Upper lobe of right lung (tissue), 1 donor: ENCODE results near the gene LONP2. TPM values are rescaled to one million over a fixed set of nuclear protein-coding genes. Genes with fewer than 3 reads are reported as not detected.

Source experiments
- ATAC-seq: fragments of 200-7000 bp; cut with Tn5 transposase; one replicate; pipeline ENCODE4 v1.9.1; 2020; ENCODE audit warnings: mild to moderate bottlenecking, moderate library complexity
- DNase-seq: peaks from one replicate; pipeline ENCODE4 v3.0.0-alpha.2; 2020
- H3K27ac ChIP-seq: fragments of 200-600 bp; one replicate; pipeline ENCODE4 v1.8.0; 2022
- H3K27me3 ChIP-seq: fragments of 200-600 bp; one replicate; pipeline ENCODE4 v1.8.0; 2022; ENCODE audit warnings: mild to moderate bottlenecking
- H3K36me3 ChIP-seq: fragments of 200-600 bp; one replicate; pipeline ENCODE4 v1.8.0; 2022
- H3K4me1 ChIP-seq: fragments of 200-600 bp; one replicate; pipeline ENCODE4 v1.8.0; 2022
- H3K4me3 ChIP-seq: fragments of 200-600 bp; one replicate; pipeline ENCODE4 v1.8.0; 2022; ENCODE audit warnings: mild to moderate bottlenecking
- H3K9me3 ChIP-seq: fragments of 200-600 bp; one replicate; pipeline ENCODE4 v1.8.0; 2022
- CTCF ChIP-seq: fragments of 200-600 bp; IDR thresholded peaks from one replicate; pipeline ENCODE4 v1.8.0; 2022; ENCODE audit warnings: antibody characterized with exemption
- intact Hi-C: fragments of 100-400 bp; cut with DNase I; formaldehyde crosslinking; loops from one replicate; pipeline ENCODE4 v1.11.0; 2022
- total RNA-seq: library from RNA; stranded (reverse); fragmentation: NEBNext Ultra II Directional; extraction: Animal tissue kit (Norgen Biotek cat#: 25700); gene quantifications from one replicate; pipeline ENCODE4 v1.2.1, GENCODE V29; 2021
- donor health status: DM: no; HTN: yes; CAD: no; lungs with severe emphysema.

The LONP2 gene
- total RNA-seq, 1 donor from 2014 or later: 63.3 TPM

GRCh38 chr16:48244863-48245195 lies 729 bp downstream of the LONP2 start:
- peaks cover 23% of the 10 kb centered on the region for H3K4me1 ChIP-seq
- H3K27me3 ChIP-seq: no peaks in the 10 kb centered on the region
- no peak for TF ChIP-seq CTCF
- H3K27ac ChIP-seq: peak overlapping the region; percentile 91
- peak overlapping the region; percentile 96 for H3K4me3 ChIP-seq
- no peaks in the 10 kb centered on the region for H3K9me3 ChIP-seq
- ATAC-seq (no peak), DNase-seq (no peak)
- no peaks in the 10 kb centered on the region for H3K36me3 ChIP-seq
- intact Hi-C loops: no loop called here

GRCh38 chr16:48246066-48246465 lies 2.0 kb downstream of the LONP2 start:
- Histone ChIP-seq H3K27me3 (no peaks in the 10 kb centered on the region), H3K27ac (no peak overlapping the region), H3K36me3 (no peaks in the 10 kb centered on the region), H3K9me3 (no peaks in the 10 kb centered on the region), H3K4me3 (peak overlapping the region; percentile 96), H3K4me1 (peaks cover 23% of the 10 kb centered on the region)
- no peak for ATAC-seq
- DNase-seq: no peak
- TF ChIP-seq CTCF: no peak
- intact Hi-C loops: no loop called here

DNA sequence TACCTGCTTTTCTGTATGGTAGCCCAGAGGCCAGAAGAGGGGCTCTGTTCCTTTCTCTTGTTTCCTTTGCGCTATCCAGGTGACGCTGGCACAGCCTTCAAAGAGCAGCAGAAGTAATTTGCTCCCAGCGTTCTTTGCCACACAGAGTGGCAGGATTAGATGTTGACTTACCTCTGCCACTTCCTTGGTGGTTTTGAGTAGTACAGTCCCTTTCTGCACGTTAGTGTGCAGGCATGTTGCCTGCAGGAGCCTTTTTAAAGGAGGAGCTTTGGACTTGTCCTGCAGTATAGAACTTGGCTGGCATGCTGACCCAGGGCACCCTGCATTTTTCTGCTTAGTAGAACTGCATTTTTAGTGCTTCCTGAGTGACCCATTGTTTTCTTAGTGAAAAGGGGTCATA lies 3.2 kb downstream of the LONP2 start, which contains the start of gene ABCC11:
ABCC11 (minus strand) TSS at position 229 of the 400 bp plus-strand sequence. CDS start 15,618 bp downstream, outside the sequence.
- Histone ChIP-seq H3K9me3 (no peaks in the 10 kb centered on the region), H3K27ac (no peak within 1 kb of the TSS), H3K4me1 (peaks cover 24% of the 10 kb centered on the region), H3K4me3 (no peak within 1 kb of the TSS), H3K27me3 (no peaks in the 10 kb centered on the region), H3K36me3 (peaks cover 3% of the 10 kb centered on the region)
- DNase-seq (no peak), ATAC-seq (peak; percentile 5)
- intact Hi-C loops: no loop called here
- no peak for TF ChIP-seq CTCF

GRCh38 chr16:48250520-48251278 lies 6.6 kb downstream of the LONP2 start:
- H3K4me1 ChIP-seq: peaks cover 16% of the 10 kb centered on the region
- TF ChIP-seq CTCF: no peak
- H3K27ac ChIP-seq: no peak overlapping the region
- H3K27me3 ChIP-seq: no peaks in the 10 kb centered on the region
- H3K36me3 ChIP-seq: peaks cover 37% of the 10 kb centered on the region
- intact Hi-C loops: no loop called here
- no peak for ATAC-seq
- no peak overlapping the region for H3K4me3 ChIP-seq
- no peak for DNase-seq
- no peaks in the 10 kb centered on the region for H3K9me3 ChIP-seq

DNA sequence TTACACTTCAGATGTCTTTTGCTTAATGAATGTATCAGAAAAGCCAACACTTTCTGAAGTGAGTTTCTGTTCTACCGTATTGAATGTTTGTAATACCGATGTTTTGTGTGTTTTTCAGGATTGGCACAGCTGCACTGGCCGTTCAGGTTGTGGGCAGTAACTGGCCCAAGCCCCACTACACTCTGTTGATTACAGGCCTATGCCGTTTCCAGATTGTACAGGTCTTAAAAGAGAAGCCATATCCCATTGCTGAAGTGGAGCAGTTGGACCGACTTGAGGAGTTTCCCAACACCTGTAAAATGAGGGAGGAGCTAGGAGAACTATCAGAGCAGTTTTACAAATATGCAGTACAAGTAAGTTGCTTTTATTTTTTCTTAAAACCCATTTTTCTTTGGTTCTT lies 7.9 kb downstream of the LONP2 start:
- DNase-seq (no peak), ATAC-seq (peak; percentile 85)
- no peaks in the 10 kb centered on the region for H3K27me3 ChIP-seq
- no peak overlapping the region for H3K27ac ChIP-seq
- no peaks in the 10 kb centered on the region for H3K9me3 ChIP-seq
- intact Hi-C loops: no loop called here
- no peak for TF ChIP-seq CTCF
- no peak overlapping the region for H3K4me3 ChIP-seq
- H3K4me1 ChIP-seq: peaks cover 10% of the 10 kb centered on the region
- peaks cover 50% of the 10 kb centered on the region for H3K36me3 ChIP-seq
